Endothelial cell (in vitro differentiated cells): ENCODE data around the gene RHBDL1. TPM values are rescaled to one million over a fixed set of nuclear protein-coding genes. Genes with fewer than 3 reads are reported as not detected.

Experiments
- DNase-seq: peaks from one replicate; pipeline ENCODE4 v3.0.0; 2021; ENCODE audit warnings: low spot score
- H3K27ac Mint-ChIP-seq: one replicate; pipeline ENCODE4 v1.8.0; 2021; ENCODE audit warnings: mixed read lengths, inconsistent platforms; ENCODE audit not compliant: unreplicated experiment
- H3K27me3 Mint-ChIP-seq: one replicate; pipeline ENCODE4 v1.8.0; 2021; ENCODE audit warnings: mild to moderate bottlenecking, moderate library complexity, mixed read lengths, inconsistent platforms; ENCODE audit not compliant: unreplicated experiment
- H3K36me3 Mint-ChIP-seq: one replicate; pipeline ENCODE4 v1.8.0; 2021; ENCODE audit warnings: mild to moderate bottlenecking, low read depth, mixed read lengths, inconsistent platforms; ENCODE audit not compliant: unreplicated experiment
- H3K4me1 Mint-ChIP-seq: one replicate; pipeline ENCODE4 v1.8.0; 2021; ENCODE audit warnings: mild to moderate bottlenecking, mixed read lengths, inconsistent platforms; ENCODE audit not compliant: unreplicated experiment
- H3K4me3 Mint-ChIP-seq: one replicate; pipeline ENCODE4 v1.8.0; 2021; ENCODE audit warnings: mild to moderate bottlenecking, mixed read lengths, inconsistent platforms; ENCODE audit not compliant: unreplicated experiment
- H3K9me3 Mint-ChIP-seq: one replicate; pipeline ENCODE4 v1.8.0; 2021; ENCODE audit warnings: mixed read lengths, inconsistent platforms; ENCODE audit not compliant: unreplicated experiment
- CTCF ChIP-seq: fragments of 200-600 bp; sonication (generic); IDR thresholded peaks from one replicate; pipeline ENCODE4 v1.5.0; 2021; ENCODE audit warnings: antibody characterized with exemption; ENCODE audit not compliant: unreplicated experiment
- total RNA-seq: library from RNA; stranded (reverse); fragmentation: NEBNext Ultra II Directional; extraction: Animal tissue kit (Norgen Biotek cat#: 25700); gene quantifications from one replicate; pipeline ENCODE4 v1.2.1, GENCODE V29; 2021; ENCODE audit not compliant: unreplicated experiment

Gene RHBDL1
- total RNA-seq, 1 donor from 2014 or later = 1.6 TPM

- Mint-ChIP-seq H3K27me3 (peaks cover 20% of the 10 kb centered on the region), H3K4me3 (no peak overlapping the region), H3K4me1 (peaks cover 5% of the 10 kb centered on the region), H3K36me3 (peaks cover 3% of the 10 kb centered on the region), H3K27ac (no peak overlapping the region), H3K9me3 (no peaks in the 10 kb centered on the region)
- TF ChIP-seq CTCF = no peak
- no peak for DNase-seq
These were observed 2.1 kb downstream of the RHBDL1 start for GRCh38 chr16:677316-678190.

GRCh38 chr16:678209-678857 lies 2.9 kb downstream of the RHBDL1 start:
- Mint-ChIP-seq H3K9me3 (no peaks in the 10 kb centered on the region), H3K27ac (no peak overlapping the region), H3K27me3 (peaks cover 20% of the 10 kb centered on the region), H3K36me3 (peaks cover 5% of the 10 kb centered on the region), H3K4me1 (peaks cover 6% of the 10 kb centered on the region), H3K4me3 (no peak overlapping the region)
- DNase-seq = no peak
- TF ChIP-seq CTCF = no peak

- Mint-ChIP-seq H3K9me3 (no peaks in the 10 kb centered on the region), H3K4me3 (peak overlapping the region; percentile 84), H3K27ac (no peak overlapping the region), H3K36me3 (peaks cover 5% of the 10 kb centered on the region), H3K27me3 (peaks cover 20% of the 10 kb centered on the region), H3K4me1 (peaks cover 6% of the 10 kb centered on the region)
- TF ChIP-seq CTCF = no peak
- DNase-seq = peak; percentile 57
These were observed 3.7 kb downstream of the RHBDL1 start for GRCh38 chr16:678858-679813.

GRCh38 chr16:679814-680624 lies 4.5 kb downstream of the RHBDL1 start, which contains the start of gene STUB1:
TSS of gene STUB1 (plus strand) at chr16:680410. CDS start at chr16:680526, 116 bp downstream.
- Mint-ChIP-seq H3K27me3 (peaks cover 17% of the 10 kb centered on the region), H3K9me3 (no peaks in the 10 kb centered on the region), H3K27ac (no peak within 1 kb of the TSS), H3K4me3 (peak within 1 kb of the TSS; percentile 90), H3K36me3 (peaks cover 5% of the 10 kb centered on the region), H3K4me1 (peaks cover 6% of the 10 kb centered on the region)
- TF ChIP-seq CTCF = no peak
- peak; percentile 94 for DNase-seq
